Psoas muscle (tissue), 8 donors: ENCODE data around the gene RELN. TPM values are rescaled to one million over a fixed set of nuclear protein-coding genes. Genes with fewer than 3 reads are reported as not detected.
"Not testable (repeated sequence)": the region's sequence is repeated elsewhere in the genome, so short reads cannot be mapped to it uniquely, and the experiment has no call there.

ENCODE experiments used
- ATAC-seq, 4 donors: fragments of 200-7000 bp; cut with Tn5 transposase; one replicate each; pipeline ENCODE4 v1.9.1; 2020; ENCODE audit warnings: moderate library complexity in 3 of 4, mild to moderate bottlenecking in 2 of 4
- DNase-seq, 2 donors: peaks; one replicate each; pipeline ENCODE4 v3.0.0-alpha.2; 2020
- H3K27ac ChIP-seq: fragments of 200-600 bp; one replicate; pipeline ENCODE4 v1.8.0; 2022
- H3K27me3 ChIP-seq, 3 donors: fragments of 200-600 bp in 1 of 3; one replicate each; pipeline versions ENCODE4 v1.6.1 to v1.8.0; 2013 to 2022; ENCODE audit warnings: low read length in 2 of 3, mild to moderate bottlenecking in 2 of 3, moderate library complexity in 1 of 3; ENCODE audit not compliant: insufficient read depth in 3 of 3
- H3K36me3 ChIP-seq, 2 donors: fragments of 200-600 bp in 1 of 2; one replicate each; pipeline versions ENCODE4 v1.6.1 to v1.8.0; 2013 to 2022; ENCODE audit warnings: low read depth in 1 of 2, mild to moderate bottlenecking in 1 of 2, moderate library complexity in 1 of 2; ENCODE audit not compliant: insufficient read depth in 1 of 2
- H3K4me1 ChIP-seq: fragments of 200-600 bp; one replicate; pipeline ENCODE4 v1.8.0; 2022
- H3K4me3 ChIP-seq: fragments of 200-600 bp; one replicate; pipeline ENCODE4 v1.8.0; 2022; ENCODE audit warnings: mild to moderate bottlenecking
- H3K9me3 ChIP-seq: fragments of 200-600 bp; one replicate; pipeline ENCODE4 v1.8.0; 2022
- WGBS, 3 donors: extraction: QIAGEN DNeasy Blood & Tissue Kit; methylation state at CpG; one replicate each; pipeline versions ENCODE4 v1.1.6 to v1.1.7; 2013; 5-methylcytosine and 5-hydroxymethylcytosine counted together
- intact Hi-C, 2 donors: fragments of 100-400 bp; cut with DNase I; formaldehyde crosslinking; loops; one replicate each; pipeline versions ENCODE4 v1.11.0 to v1.14.2; 2022
- polyA plus RNA-seq, 3 donors: library from polyadenylated mRNA; stranded (reverse); fragments of 200-250 nt; gene quantifications; one replicate each; pipeline ENCODE4 v1.2.3, GENCODE V29; 2013
- total RNA-seq, 4 donors: library from RNA; stranded (reverse); fragmentation: NEBNext Ultra II Directional in 2 of 4; extraction: Animal tissue kit (Norgen Biotek cat#: 25700) in 2 of 4; gene quantifications; one replicate each; pipeline versions ENCODE4 v1.2.1 to v1.2.4, GENCODE V29; 2021 to 2023
- TF ChIP-seq, protein P1 (sequence below): fragments of 200-600 bp; IDR thresholded peaks from one replicate; pipeline ENCODE4 v1.8.0; 2022; ENCODE audit warnings: antibody characterized with exemption
- donor health status: healthy with polysubstance abuse.
- donor health status: DM: no; HTN: no; CAD: no; lungs with moderate emphysema.
- donor health status: Bipolar disorder and iron deficiency.
- donor health status: healthy.
- donor health status: DM: yes; HTN: yes; CAD: no.
- donor health status: DM: no; HTN: no; CAD: no.
- donor health status: DM: no; HTN: no; CAD: no.
- donor health status: DM: yes; HTN: yes; CAD: no.

Gene RELN
- total and polyA plus RNA-seq, 7 donors = 0.10 to 0.44 (median 0.32) TPM

DNA sequence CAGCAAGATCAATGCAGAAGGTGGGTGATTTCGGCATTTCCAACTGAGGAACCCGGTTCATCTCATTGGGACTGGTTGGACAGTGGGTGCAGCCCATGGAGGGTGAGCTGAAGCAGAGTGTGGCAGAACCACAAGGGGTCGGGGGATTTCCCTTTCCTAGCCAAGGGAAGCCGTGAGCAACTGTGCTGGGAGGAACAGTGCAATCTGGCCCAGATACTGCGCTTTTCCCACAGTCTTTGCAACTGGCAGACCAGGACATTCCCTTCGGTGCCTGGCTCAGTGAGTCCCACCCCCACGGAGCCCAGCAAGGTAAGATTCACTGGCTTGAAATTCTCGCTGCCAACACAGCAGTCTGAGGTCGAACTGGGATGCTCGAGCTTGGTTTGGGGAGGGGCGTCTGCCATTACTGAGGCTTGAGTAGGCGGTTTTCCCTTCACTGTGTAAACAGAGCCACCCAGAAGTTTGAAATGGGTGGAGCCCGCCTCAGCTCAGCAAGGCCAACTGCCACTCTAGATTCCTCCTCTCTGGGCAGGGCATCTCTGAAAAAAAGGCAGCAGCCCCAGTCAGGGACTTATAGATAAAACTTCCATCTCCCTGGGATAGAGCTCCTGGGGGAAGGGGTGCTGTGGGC, 484.8 kb downstream of the RELN start:
- H3K36me3 ChIP-seq = no peaks in the 10 kb centered on the region
- H3K4me3 ChIP-seq = no peak overlapping the region
- H3K27me3 ChIP-seq = no peaks in the 10 kb centered on the region
- no peak for ATAC-seq
- H3K4me1 ChIP-seq = no peaks in the 10 kb centered on the region
- no peak for DNase-seq
- WGBS, 3 donors = 67 to 79% (median 78%) methylated on average over 13 of the region's 13 CpGs
- intact Hi-C loops = no loop called here
- H3K27ac ChIP-seq = no peak overlapping the region
- TF ChIP-seq, protein P1, sequence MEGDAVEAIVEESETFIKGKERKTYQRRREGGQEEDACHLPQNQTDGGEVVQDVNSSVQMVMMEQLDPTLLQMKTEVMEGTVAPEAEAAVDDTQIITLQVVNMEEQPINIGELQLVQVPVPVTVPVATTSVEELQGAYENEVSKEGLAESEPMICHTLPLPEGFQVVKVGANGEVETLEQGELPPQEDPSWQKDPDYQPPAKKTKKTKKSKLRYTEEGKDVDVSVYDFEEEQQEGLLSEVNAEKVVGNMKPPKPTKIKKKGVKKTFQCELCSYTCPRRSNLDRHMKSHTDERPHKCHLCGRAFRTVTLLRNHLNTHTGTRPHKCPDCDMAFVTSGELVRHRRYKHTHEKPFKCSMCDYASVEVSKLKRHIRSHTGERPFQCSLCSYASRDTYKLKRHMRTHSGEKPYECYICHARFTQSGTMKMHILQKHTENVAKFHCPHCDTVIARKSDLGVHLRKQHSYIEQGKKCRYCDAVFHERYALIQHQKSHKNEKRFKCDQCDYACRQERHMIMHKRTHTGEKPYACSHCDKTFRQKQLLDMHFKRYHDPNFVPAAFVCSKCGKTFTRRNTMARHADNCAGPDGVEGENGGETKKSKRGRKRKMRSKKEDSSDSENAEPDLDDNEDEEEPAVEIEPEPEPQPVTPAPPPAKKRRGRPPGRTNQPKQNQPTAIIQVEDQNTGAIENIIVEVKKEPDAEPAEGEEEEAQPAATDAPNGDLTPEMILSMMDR = no peak
- H3K9me3 ChIP-seq = no peaks in the 10 kb centered on the region

DNA sequence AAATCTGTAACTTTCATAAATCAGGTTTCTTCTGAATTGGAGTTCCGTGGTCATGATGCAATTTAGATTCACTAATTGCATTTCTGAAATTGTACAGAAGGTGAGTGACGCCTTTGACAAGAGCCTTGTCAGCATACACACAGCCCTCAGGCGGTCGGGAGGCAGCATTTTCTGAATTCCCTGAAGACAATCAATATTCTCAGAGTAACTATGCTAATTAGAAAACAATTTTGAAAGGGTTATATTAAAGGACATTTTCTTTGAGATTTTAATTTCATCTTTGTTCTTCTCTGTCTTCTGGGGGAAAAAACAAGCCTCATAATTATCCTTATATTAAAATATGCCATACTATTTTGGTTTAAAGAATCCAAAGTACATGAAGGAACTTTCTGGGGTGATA, 488.3 kb downstream of the RELN start:
- TF ChIP-seq, protein P1 = no peak
- Histone ChIP-seq H3K4me1 (no peaks in the 10 kb centered on the region), H3K9me3 (no peaks in the 10 kb centered on the region), H3K4me3 (no peak overlapping the region), H3K27ac (no peak overlapping the region), H3K27me3 (no peaks in the 10 kb centered on the region), H3K36me3 (no peaks in the 10 kb centered on the region)
- DNase-seq = no peak
- no peak for ATAC-seq
- intact Hi-C loops = no loop called here
- whole genome bisulfite sequencing, 3 donors = 75 to 78% (median 77%) methylated on average over 4 of the region's 4 CpGs

DNA sequence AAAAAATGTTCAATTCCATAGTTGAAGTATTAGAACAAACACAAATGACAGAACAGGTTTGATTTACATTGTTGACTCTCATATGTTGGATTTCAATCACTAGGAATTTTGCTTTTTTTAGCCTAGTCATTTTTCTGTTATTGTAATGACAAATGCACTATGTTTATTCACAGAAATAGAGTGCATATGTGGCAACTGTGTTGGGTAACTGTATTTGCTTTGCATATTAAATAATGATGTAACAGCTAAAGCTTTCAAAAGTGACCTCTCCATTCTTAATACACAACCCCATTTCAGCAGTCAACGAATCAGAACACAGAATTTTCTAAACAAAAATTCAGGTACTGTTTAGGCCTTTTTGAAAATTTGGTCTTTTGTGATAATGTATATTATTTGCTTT, 489.5 kb downstream of the RELN start:
- intact Hi-C loops = no loop called here
- TF ChIP-seq, protein P1 = no peak
- Histone ChIP-seq H3K27me3 (no peaks in the 10 kb centered on the region), H3K4me3 (no peak overlapping the region), H3K4me1 (no peaks in the 10 kb centered on the region), H3K36me3 (no peaks in the 10 kb centered on the region), H3K27ac (no peak overlapping the region), H3K9me3 (no peaks in the 10 kb centered on the region)
- 69 to 71% (median 70%) methylated on average over 1 of the region's 1 CpG for WGBS, 3 donors
- no peak for ATAC-seq
- DNase-seq = no peak

DNA sequence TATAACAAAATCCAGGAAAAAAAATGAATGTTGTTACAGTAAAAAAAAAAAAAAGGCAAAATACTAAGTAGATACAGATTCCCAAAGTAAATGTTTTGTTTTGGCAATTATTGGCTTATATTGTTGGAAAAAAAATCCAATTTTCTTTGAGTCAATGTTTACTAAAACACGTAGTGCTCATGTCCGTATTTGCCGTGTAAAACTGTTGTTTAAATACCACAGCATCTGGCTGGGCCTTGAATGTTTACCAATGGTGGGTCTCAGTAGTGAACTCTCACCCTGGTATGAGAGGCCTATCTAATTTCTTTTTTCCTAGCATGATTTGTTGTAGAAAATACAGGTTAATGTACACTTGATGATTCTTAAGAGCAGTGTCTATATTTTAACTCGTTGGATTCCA, 502.0 kb downstream of the RELN start:
- Histone ChIP-seq H3K27me3 (no peaks in the 10 kb centered on the region), H3K4me3 (no peak overlapping the region), H3K36me3 (no peaks in the 10 kb centered on the region), H3K9me3 (no peaks in the 10 kb centered on the region), H3K4me1 (no peaks in the 10 kb centered on the region), H3K27ac (no peak overlapping the region)
- 89 to 92% (median 89%) methylated on average over 4 of the region's 4 CpGs for WGBS, 3 donors
- TF ChIP-seq, protein P1 = no peak
- DNase-seq = no peak
- no peak for ATAC-seq
- intact Hi-C loops = no loop called here

DNA sequence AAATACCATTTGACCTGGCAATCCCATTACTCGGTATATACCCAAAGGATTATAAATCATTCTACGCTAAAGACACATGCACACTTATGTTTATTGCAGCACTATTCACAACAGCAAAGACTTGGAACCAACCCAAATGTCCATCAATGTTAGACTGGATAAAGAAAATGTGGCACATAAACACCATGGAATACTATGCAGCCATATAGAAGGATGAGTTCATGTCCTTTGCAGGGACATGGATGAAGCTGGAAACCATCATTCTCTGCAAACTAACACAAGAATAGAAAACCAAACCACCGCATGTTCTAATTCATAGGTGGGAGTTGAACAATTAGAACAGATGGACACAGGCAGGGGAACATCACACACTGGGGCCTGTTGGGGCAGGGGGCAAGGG, 502.6 kb downstream of the RELN start:
- H3K27me3 ChIP-seq, H3K4me1 ChIP-seq, H3K36me3 ChIP-seq, H3K9me3 ChIP-seq, H3K4me3 ChIP-seq, DNase-seq, H3K27ac ChIP-seq, ATAC-seq, intact Hi-C loops: not testable (repeated sequence)
- 79 to 97% (median 94%) methylated on average over 3 of the region's 3 CpGs for WGBS, 3 donors
